Measurements from ENCODE around the gene SUSD4.

GRCh38 chr1:223250632-223251015 is 113.4 kb downstream of the SUSD4 start:
- TF ChIP-seq CTCF (IDR thresholded peaks at IDR 0.05; ENCODE audit: poor library complexity): no peak
- TF ChIP-seq EZH2phosphoT487 (IDR thresholded peaks at IDR 0.05; ENCODE audit: low read depth, severe bottlenecking, unreplicated experiment): no peak

Measured in hepatocyte (in vitro differentiated cells).